HUES6 (cell line): ENCODE results near the gene ADH1B.
"Not testable (repeated sequence)": the region's sequence is repeated elsewhere in the genome, so short reads cannot be mapped to it uniquely, and the experiment has no call there.

ENCODE experiments used
- H3K27ac ChIP-seq: 2 replicates; pipeline ENCODE4 v1.7.0; 2013; ENCODE audit warnings: low read depth, mild to moderate bottlenecking, low read length, inconsistent platforms
- H3K27me3 ChIP-seq: 2 replicates; pipeline ENCODE4 v1.6.1; 2013; ENCODE audit warnings: low read length; ENCODE audit not compliant: control insufficient read depth, insufficient read depth
- H3K36me3 ChIP-seq: 2 replicates; pipeline ENCODE4 v1.6.1; 2013; ENCODE audit warnings: low read length; ENCODE audit not compliant: control insufficient read depth, insufficient read depth
- H3K4me1 ChIP-seq: 2 replicates; pipeline ENCODE4 v1.6.1; 2013; ENCODE audit warnings: low read length; ENCODE audit not compliant: control insufficient read depth, insufficient read depth
- H3K4me3 ChIP-seq: 2 replicates; pipeline ENCODE4 v1.5.1; 2013; ENCODE audit warnings: low read depth, low read length
- H3K9ac ChIP-seq: one replicate; pipeline ENCODE4 v1.6.1; 2013; ENCODE audit warnings: mild to moderate bottlenecking, low read length
- H3K9me3 ChIP-seq: 2 replicates; pipeline ENCODE4 v1.6.1; 2013; ENCODE audit warnings: low read depth, low read length; ENCODE audit not compliant: control insufficient read depth, insufficient read depth

ADH1B gene

DNA sequence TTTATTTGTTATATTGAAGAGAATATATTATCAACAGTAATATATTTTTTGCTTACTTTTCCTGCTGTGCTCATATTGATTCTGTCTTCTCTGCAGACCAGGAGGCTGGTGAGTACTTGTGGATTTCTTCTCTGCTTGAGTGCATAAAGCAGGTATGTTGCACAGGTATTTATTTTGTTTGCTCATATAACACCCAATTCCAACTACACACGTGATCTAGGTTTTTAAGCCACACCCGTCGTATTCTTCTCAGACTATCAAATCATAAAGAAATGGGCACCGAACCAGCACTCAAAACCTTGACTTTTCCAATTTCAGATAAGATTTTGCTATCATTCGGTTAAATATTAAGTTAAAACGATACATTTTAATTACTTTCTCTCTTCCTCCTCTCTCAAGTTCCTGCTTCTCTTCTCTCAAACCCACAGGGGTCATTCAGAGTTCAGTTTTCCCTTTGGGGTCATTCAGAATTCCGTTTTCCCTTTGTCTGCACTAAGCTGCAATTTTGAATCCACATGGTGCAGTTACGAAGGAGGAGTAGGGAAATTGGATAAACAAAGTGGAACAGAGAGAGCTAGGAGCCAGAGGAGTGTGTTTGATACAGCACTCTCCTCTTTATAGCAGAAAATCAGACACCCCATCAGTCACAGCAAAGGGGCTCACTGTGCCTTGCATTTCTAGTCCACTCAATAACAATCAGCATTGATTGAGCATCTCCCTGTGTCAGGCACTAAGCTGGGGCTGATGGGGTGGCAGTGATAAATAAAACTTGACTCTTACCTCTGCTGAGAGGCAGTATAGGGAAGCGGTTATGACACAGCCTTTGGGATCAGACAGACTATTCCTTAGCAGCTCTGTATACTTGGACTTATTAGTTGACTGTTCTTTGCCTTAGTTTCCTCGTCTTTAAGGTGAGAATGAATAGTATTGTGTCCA lies 31.7 kb upstream of the ADH1B start, which contains the start of gene ADH1C:
Gene ADH1C (minus strand): TSS at position 145 of the 936 bp plus-strand sequence. CDS start 71 bp downstream, at position 74.
- no peak within 1 kb of the TSS for H3K27ac ChIP-seq
- no peaks in the 10 kb centered on the region for H3K27me3 ChIP-seq
- H3K4me1 ChIP-seq = no peaks in the 10 kb centered on the region
- H3K4me3 ChIP-seq = no peak within 1 kb of the TSS
- no peak within 1 kb of the TSS for H3K9ac ChIP-seq
- no peaks in the 10 kb centered on the region for H3K36me3 ChIP-seq
- peaks cover 7% of the 10 kb centered on the region; the same call in 1 of the 2 replicates for H3K9me3 ChIP-seq

DNA sequence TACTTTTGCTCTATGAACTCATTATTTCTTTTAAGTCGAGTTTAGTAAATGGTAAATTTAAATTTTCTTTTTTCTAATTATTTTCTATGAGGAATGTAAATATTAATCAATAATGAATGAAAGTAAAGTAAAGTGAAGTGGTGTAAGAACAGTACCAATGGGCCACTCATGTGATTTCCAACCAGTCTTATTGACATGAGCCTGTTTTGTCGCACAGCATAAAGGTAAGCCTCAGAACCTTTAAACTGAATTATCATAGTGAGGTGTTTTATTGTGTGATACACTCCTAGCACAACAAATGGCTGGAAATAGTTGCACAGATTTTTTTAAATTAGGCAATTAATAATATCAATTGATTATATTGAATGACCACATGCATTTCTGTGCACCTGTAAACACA lies 30.3 kb upstream of the ADH1B start:
- Histone ChIP-seq H3K9ac (no peak overlapping the region), H3K27me3 (no peaks in the 10 kb centered on the region), H3K36me3 (no peaks in the 10 kb centered on the region), H3K4me1 (no peaks in the 10 kb centered on the region), H3K4me3 (no peak overlapping the region), H3K9me3 (peaks cover 3% of the 10 kb centered on the region; the same call in 1 of the 2 replicates), H3K27ac (no peak overlapping the region)

DNA sequence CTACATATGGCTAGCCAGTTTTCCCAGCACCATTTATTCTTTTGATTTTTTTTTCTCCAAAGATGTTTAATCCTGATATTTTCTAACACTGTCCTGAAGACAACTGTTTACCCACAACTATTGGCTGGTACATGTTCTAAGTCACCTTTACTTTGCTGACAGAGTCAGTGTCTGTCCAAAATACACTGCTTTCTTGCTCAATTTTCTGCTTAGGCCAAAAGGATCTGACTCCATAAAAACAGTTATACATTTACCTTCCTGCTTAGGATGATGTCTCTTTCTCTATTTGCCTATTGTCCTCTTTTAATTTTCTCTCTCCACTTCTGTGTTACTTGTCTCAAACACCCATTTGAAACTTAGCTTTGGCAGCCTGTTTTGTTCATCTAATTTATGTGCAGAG lies 28.1 kb upstream of the ADH1B start:
- Histone ChIP-seq H3K4me3 (no peak overlapping the region), H3K9me3 (peaks cover 3% of the 10 kb centered on the region; the same call in 1 of the 2 replicates), H3K36me3 (no peaks in the 10 kb centered on the region), H3K9ac (no peak overlapping the region), H3K27me3 (no peaks in the 10 kb centered on the region), H3K4me1 (no peaks in the 10 kb centered on the region), H3K27ac (no peak overlapping the region)

DNA sequence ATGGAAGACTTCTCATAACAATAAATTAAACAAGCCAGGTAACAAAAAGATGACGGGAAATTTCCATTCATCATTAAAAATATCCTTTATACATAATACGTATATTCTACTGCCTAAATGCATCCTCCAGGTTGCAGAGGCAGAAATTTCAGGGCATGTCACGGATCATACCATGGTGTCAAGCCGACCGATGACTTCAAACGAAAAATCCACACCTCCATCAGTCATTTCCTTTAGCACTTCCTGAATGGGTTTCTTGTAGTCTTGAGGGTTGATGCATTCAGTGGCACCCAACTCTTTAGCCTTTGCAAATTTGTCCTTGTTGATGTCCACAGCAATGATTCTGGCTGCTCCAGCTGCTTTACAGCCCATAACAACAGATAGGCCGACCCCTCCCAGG lies 21.4 kb upstream of the ADH1B start:
- H3K27ac ChIP-seq, H3K9me3 ChIP-seq, H3K9ac ChIP-seq, H3K4me1 ChIP-seq, H3K27me3 ChIP-seq, H3K36me3 ChIP-seq, H3K4me3 ChIP-seq: not testable (repeated sequence)

DNA sequence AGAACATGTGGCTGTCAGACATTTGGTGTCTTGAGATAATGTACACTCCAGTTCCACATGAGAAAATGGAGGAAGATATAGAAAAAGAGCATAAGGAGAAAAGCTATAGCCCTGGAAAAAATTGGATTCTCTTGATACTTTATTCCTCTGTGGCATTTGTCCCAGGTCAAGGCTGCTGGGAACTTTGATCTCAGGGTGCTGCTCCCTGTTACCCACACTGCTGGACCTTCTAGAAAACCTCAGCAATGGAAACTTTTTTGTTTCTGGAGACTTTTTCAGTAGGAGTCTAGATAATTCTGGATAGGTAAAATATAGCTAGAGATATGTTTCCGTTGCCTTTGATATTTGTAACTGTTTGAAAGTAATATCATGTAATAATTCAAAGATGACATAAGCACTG lies 20.2 kb upstream of the ADH1B start:
- Histone ChIP-seq H3K36me3 (no peaks in the 10 kb centered on the region), H3K27ac (no peak overlapping the region), H3K4me3 (no peak overlapping the region), H3K4me1 (no peaks in the 10 kb centered on the region), H3K9me3 (no peaks in the 10 kb centered on the region), H3K9ac (no peak overlapping the region), H3K27me3 (no peaks in the 10 kb centered on the region)

DNA sequence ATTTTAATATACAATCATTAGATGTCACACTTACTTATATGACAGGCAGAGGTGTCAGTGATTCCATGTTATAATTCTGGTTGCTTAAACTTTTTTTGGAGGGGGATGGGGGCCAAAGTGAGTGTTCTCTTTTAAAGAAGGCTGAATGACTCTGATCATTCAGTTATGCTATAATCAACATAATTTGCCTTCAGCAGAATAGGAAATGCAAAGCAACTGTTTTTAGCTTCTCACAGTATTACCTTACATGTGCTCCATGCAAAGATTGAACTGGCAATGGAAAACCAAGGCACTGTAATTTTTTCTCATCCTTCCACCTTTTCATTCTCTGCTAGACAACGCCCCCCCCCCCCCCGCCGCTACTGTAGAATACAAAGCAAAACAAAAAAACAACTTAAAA lies 18.0 kb upstream of the ADH1B start:
- no peak overlapping the region for H3K9ac ChIP-seq
- no peak overlapping the region for H3K27ac ChIP-seq
- H3K4me1 ChIP-seq = no peaks in the 10 kb centered on the region
- no peaks in the 10 kb centered on the region for H3K36me3 ChIP-seq
- H3K4me3 ChIP-seq = no peak overlapping the region
- no peaks in the 10 kb centered on the region for H3K27me3 ChIP-seq
- H3K9me3 ChIP-seq = no peaks in the 10 kb centered on the region

DNA sequence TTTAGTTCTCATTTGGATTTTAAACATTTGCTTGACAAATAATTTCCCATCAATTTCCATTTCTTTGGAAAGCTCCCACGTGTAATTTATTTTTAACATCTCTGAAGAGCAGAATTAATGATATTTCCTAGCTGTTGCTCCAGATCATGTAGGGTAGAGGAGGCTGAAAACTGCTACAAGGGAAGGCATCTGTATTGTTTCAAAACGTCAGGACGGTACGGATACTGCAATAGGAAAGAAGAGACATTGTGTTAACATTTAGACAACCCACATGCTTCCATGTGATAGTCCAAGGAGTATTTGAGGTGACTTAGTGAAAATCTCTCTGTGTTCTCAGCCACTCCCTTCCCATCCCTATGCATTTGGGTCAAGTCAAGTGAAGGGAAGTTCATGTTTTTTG lies 15.4 kb upstream of the ADH1B start:
- Histone ChIP-seq H3K27me3 (no peaks in the 10 kb centered on the region), H3K9ac (no peak overlapping the region), H3K27ac (no peak overlapping the region), H3K4me1 (no peaks in the 10 kb centered on the region), H3K4me3 (no peak overlapping the region), H3K9me3 (no peaks in the 10 kb centered on the region; the same call in 1 of the 2 replicates), H3K36me3 (no peaks in the 10 kb centered on the region)

DNA sequence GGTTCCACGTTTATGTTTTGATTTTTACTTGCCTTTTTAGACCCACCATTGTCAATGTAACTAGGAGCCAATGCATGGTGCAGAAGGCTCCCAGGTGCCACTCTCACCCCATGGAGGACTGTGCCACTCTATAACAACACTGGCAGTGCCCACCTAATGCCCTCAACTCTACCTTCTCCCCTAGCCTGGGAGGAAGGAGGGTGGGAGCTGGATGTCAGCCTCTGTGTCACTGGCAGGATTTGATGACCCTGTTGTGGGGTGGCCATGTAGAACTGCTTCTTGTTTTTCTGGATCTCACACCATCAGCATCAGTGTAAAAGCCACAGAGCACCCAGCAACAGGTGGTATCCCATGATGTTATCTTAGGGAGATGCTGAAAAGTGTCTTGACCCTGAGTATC lies 13.7 kb upstream of the ADH1B start:
- H3K4me3 ChIP-seq = no peak overlapping the region
- H3K27ac ChIP-seq = no peak overlapping the region
- no peaks in the 10 kb centered on the region for H3K4me1 ChIP-seq
- H3K27me3 ChIP-seq = no peaks in the 10 kb centered on the region
- no peaks in the 10 kb centered on the region for H3K36me3 ChIP-seq
- no peak overlapping the region for H3K9ac ChIP-seq
- no peaks in the 10 kb centered on the region; the same call in 1 of the 2 replicates for H3K9me3 ChIP-seq

DNA sequence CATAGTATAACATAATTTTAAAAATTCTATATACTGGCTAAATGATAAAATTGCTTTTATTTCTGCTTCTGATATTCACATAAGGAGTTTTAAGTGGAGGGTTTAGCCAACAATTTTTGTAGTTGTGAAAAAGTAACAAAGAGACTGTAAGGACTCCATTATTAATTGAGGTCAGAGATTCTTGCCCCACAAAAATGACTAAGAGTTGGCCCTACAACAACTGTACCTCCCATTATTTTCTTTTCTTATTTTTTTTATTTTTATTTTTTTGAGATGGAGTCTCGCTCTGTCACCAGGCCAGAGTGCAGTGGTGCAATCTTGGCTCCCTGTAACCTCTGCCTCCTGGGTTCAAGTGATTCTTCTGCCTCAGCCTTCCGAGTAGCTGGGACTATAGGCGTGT lies 9.4 kb upstream of the ADH1B start:
- H3K36me3 ChIP-seq = no peaks in the 10 kb centered on the region

DNA sequence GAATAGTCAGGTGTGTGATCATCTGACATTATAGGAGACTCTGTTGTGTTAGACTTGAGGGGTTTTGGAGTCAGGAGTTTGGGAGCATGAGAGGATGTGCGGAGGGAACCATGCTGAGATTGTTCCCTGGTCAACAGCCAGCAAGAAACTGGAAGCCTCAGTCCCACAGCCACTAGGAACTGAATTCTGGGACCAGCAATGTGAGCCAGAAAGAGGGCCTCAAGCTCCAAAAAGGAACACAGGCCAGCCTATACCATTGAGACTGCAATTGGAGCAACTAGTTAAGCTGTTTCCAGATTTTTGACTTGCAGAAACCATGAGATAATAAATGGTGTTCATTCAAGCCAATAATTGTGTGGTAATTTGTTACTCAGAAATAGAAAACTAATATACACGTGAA lies 8.7 kb upstream of the ADH1B start:
- Histone ChIP-seq H3K9ac (no peak overlapping the region), H3K4me3 (no peak overlapping the region), H3K36me3 (no peaks in the 10 kb centered on the region), H3K9me3 (peaks cover 16% of the 10 kb centered on the region), H3K27ac (no peak overlapping the region), H3K4me1 (no peaks in the 10 kb centered on the region), H3K27me3 (no peaks in the 10 kb centered on the region)

More for the DNA sequence above, 9.4 kb upstream of the ADH1B start:
- Histone ChIP-seq H3K27ac (no peak overlapping the region), H3K27me3 (no peaks in the 10 kb centered on the region), H3K9me3 (peaks cover 14% of the 10 kb centered on the region), H3K4me3 (no peak overlapping the region), H3K9ac (no peak overlapping the region), H3K4me1 (no peaks in the 10 kb centered on the region)

DNA sequence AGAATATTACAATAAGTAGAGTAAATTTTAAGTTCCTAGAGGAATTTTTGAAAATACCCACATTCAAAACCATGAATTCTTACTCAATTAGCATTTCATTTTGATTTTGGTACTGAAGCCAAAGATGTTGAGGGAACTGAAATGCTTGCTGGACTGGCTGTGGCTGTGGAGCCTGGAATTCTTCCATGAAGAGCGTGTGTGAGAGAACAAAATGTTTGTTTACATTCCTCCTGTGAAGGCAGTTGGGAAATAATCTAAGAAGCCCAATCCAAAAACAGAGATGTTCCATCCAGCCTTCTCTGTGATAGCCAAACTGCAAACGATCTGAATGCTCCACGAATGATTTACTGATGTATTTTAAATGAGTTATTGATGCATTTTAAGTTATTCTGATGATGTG lies 3.8 kb upstream of the ADH1B start:
- peaks cover 4% of the 10 kb centered on the region; the same call in 1 of the 2 replicates for H3K4me1 ChIP-seq
- peaks cover 16% of the 10 kb centered on the region for H3K9me3 ChIP-seq

More for the DNA sequence above, 3.8 kb upstream of the ADH1B start:
- Histone ChIP-seq H3K36me3 (no peaks in the 10 kb centered on the region), H3K4me3 (no peak overlapping the region), H3K9ac (no peak overlapping the region), H3K27me3 (no peaks in the 10 kb centered on the region), H3K27ac (no peak overlapping the region)
